NCI-H2081 treated with DMSO at 0.1 percent for 48 hours (cell line): Measurements from ENCODE around the gene MOB3A.

ENCODE experiments used
- DNase-seq: peaks from one replicate; lab custom pipeline; 2025; lab: John Stamatoyannopoulos, UW

MOB3A gene

GRCh38 chr19:2059422-2060201 lies 36.5 kb downstream of the MOB3A start:
- no peak for DNase-seq

DNA sequence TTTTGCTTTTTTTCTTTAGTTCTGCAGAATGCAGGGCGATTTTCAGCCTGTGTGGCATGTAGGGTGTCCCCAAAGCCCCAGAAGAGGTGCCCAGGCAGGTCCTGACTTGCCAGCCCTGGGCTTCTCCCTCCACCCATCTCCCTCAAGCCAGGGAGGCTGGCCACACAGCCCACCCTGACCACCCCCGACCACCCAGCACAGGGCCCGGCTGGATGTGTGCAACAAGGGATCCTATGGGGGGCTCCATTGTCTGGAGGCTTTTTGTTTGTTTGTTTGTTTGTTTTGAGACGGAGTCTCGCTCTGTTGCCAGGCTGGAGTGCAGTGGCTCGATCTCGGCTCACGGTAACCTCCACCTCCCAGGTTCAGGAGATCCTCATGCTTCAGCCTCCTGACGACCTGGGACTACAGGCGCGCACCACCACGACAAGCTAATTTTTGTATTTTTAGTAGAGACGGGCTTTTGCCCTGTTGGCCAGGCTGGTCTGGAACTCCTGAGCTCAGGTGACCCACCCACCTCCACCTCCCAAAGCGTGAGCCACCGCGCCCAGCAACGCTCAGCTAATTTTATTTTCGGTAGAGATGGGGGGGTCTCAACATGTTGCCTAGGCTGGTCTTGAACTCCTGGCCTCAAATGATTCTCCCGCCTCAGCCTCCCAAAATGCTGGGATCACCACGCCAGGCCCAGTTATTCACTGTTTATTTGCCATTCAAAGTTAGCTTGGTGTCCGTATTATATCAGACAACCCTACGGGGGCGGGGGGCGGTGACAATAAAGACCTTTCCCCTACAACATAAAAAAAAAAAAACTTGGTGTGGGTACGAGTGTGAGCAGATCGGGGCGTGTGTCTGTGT lies 37.3 kb downstream of the MOB3A start:
- no peak for DNase-seq

- no peak for DNase-seq
These were observed 38.3 kb downstream of the MOB3A start for GRCh38 chr19:2057484-2058469.

GRCh38 chr19:2056837-2057192 lies 39.3 kb downstream of the MOB3A start:
- DNase-seq = no peak

- no peak for DNase-seq
These were observed 39.9 kb downstream of the MOB3A start for GRCh38 chr19:2055931-2056836.

DNA sequence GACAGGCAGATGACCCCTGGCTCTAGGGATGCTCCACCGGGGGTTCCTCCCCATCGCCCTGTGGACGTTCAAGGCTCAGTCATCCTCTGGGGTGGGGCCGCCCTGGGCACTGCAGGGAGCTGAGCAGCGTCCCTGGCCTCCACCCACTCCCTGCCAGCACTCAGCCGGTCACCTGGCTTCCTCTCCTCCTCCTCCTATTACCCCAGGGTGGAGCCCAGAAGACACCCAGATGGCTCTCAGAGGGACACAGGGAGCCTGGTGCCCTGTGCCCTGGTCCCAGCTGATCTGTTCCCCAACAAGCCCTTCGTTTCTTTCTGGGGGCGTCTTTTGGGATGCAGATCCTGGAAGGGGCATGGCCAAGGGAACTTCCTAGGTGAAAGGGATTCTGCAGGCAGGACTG lies 41.4 kb downstream of the MOB3A start:
- DNase-seq = no peak

DNA sequence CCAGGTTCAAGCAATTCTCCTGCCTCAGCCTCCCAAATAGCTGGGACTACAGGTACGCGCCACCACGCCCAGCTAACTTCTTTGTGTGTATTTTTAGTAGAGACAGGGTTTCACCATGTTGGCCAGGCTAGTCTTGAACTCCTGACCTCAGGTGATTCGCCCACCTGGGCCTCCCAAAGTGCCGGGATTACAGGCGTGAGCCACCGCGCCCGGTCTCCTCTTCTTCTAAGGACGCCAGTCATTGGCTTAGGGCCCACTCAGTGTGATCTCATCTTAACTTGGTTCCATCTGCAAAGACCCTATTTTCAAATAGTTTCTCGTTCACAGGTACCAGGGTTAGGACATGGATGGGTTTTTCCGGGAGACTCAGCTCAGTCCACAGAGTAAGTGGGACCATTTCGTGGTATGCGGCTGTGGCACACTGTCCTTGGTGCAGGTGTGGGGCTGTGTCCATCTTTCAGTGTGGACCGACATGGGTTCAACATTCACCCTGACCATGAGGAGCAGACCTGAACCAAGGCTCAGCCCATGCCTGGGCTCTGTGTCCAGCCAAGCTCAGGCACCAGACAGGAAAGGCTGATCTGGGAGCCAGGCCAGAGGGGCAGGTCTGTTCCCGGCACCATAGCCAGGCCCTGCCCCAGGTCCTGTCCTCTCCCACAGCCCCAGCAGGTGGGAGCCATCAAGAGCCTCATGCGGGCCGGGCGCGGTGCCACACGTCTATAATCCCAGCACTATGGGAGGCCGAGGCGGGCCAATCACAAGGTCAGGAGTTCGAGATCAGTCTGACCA lies 42.3 kb downstream of the MOB3A start:
- DNase-seq = no peak

DNA sequence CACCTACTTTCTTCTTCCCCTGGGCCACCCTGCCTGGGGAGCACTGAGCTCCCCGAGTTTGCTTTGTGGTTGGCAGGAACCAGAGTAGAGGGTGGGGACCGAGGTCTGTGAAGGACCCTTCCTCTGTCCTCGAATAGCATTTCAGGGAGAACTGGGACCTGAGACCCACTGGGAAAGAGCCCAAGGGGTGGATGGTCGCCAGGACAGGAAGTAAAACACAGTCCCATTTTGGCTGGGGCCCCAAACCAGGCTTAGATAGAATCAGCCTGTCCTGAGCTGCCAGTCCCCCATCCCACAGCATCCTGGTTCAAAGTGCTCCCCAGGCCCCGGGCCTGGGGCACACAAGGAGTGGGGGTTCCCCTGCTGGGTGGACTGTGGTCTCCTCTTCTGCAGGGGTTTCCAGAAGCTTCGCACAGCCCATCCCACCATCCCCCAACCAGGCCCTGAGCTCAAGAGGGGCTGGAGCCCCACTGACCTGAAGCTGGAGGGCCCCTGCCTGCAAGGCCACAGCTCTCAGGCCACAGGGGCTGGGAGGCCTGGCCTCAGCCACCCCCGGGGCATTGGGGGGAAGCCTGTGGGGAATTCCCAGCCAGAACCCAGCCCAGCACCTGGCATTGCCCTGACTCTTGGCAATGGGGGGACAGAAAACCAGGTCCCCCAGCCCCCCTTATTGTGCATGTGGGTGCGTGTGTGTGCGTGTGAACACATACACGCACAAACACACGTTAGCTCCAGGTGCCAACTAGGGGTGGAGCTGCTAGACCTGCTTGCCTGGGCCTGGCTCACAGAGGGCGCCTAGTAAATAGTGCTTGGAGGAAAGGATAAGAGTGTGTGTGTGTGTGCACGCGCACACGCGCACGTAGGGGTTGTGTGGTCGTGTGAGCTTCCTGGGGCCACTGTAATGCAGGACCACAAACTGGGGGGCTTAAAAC lies 44.1 kb downstream of the MOB3A start:
- DNase-seq = no peak

DNA sequence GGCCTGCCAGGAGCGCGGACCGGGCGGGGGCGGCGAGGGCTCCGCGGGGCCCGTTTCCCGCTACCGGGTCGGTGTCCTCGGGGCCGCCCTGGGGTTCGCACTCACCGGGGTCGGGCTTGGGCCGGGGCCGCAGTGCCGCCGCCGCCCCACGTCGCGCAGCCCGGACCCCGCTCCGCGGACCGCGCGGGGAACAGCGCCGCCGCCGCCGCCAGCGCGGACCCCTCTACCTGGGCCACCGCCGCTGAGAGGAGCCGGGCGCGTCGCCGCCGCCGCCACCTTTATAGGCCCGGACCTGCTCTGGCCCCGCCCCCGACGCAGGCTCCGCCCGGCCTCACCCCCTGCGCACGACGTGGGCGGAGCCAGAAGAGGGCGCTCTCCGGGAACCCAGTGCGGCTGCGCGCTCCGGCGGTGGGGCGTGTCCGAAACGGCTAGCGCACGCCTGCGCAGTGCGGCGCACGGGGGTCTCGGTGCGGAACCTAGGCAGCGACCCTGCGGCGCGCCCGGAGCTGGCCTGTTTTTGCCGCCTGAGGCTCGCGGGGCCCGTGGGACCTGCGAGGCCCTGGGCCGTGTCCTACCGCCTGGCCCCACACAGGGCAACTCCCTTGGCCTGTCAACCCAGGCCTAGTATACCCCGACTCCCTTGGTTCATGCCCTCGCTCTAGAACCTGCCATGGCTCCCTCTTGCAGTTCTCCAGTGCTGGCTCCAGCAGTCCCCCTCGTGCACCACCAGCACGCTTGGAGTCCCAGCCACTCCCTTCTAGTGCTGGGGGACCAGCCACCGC lies 44.9 kb downstream of the MOB3A start, which contains the start of gene MKNK2:
MKNK2 (minus strand) TSS at position 254 of the 782 bp plus-strand sequence. CDS start 393 bp downstream, outside the sequence.
- peak; percentile 9 for DNase-seq

- no peak for DNase-seq
These were observed 45.7 kb downstream of the MOB3A start for GRCh38 chr19:2050349-2050990.

GRCh38 chr19:2049741-2050348 lies 46.3 kb downstream of the MOB3A start:
- no peak for DNase-seq

DNA sequence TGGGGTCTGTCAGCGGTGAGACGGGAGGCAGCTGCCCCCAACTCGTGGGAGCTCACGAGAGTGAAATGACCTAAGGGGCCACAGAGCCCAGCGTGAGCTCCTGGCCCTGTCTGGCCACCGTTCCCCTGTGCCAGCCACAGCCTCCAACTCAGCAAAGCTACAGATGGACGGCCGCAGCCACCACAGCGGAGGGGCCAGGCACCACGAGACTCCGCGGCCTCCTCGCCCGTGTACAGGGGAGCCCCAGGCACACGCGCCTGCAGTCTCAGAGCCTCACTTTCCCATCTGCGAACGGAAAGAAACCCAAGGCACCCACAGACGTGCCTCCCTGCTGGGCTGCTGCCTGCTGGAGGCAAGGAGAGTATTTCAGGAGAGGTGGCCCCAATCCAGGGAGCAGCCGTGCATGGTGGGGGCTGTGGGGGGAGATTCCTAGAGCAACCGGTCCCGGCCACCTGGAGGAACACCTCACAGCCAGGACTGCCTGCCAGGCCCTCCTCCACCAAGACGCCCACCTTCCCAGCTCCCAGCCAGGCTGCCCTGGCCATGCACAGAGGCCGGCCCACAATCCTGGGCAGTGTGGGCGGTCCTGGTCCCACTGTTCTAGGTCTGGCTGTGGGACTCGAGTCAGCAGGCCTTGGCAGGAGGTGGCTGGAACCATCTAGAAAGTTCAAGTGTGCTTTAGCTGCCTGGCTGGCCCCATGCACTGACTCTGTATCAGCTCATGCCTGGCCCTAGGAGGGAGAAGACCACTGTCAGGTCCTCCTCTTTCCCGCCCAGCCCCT lies 47.0 kb downstream of the MOB3A start:
- no peak for DNase-seq

DNA sequence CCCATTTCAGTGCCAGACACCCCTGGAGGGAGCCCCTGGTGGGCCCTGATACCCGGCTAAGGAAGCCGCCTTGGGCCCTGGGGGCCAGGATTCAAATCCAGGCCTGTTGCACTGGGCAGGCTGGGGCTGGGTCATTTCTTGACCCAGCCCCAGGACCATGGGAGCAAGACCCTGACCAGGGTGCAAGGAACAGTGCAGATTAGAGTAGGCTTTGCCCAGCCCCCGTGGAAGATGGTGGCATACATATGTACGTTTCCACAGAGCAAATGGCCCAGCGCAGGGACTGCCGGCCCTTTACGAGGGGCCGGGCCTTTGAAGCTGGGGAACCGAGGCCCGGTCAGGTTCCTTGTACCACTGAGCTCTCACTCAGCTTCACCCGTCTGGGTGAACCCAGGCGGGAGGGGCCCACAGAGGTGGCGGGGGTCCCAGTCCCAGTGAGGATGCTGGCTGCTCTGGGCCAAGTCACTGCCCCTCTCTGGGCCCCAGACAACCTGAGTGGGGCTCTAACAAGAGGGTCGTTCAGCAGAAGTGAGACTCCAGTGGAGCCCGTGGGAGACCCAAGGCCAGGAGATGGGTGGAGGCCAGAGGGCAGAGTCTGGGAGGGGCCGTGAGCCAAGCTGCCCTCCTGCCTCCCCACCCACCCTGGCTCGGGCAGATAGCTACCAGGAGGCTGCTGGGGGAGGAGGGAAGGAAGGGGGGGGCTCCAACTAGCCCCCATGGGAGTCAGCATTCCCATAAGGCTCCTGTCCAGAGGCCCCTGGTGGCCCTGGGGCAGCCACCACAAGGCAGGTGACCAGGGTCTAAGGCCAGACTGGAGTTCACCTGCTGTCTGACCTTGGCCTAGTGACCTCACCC lies 47.8 kb downstream of the MOB3A start:
- no peak for DNase-seq

GRCh38 chr19:2047449-2048103 lies 48.5 kb downstream of the MOB3A start:
- DNase-seq = no peak

- no peak for DNase-seq
These were observed 49.1 kb downstream of the MOB3A start for GRCh38 chr19:2047076-2047448.
